WTC11 (cell line): ENCODE measurements around the gene STAT2. TPM values are rescaled to one million over a fixed set of nuclear protein-coding genes. Genes with fewer than 3 reads are reported as not detected.

Experiments used
- ATAC-seq: fragments of 200-7000 bp; cut with Tn5 transposase; 2 replicates; pipeline ENCODE4 v1.10.0; 2021; ENCODE audit warnings: mild to moderate bottlenecking, moderate library complexity
- CTCF ChIA-PET: fragments of 300-600 bp; sonication (Branson Sonifier 250); formaldehyde crosslinking; loops from one replicate; lab custom pipeline; 2021; ENCODE audit warnings: antibody characterized with exemption; lab: Charles Lee
- POLR2A ChIA-PET: fragments of 350-600 bp; sonication (Branson Sonifier 250); formaldehyde crosslinking; loops from one replicate; lab custom pipeline; 2021; ENCODE audit warnings: antibody characterized with exemption; lab: Charles Lee
- DNase-seq: peaks from one replicate; pipeline ENCODE4 v3.0.0; 2021; ENCODE audit warnings: low spot score
- H3K27ac Mint-ChIP-seq: 2 replicates; pipeline ENCODE4 v1.8.0; 2021; ENCODE audit warnings: mixed read lengths
- H3K27me3 Mint-ChIP-seq: 2 replicates; pipeline ENCODE4 v1.8.0; 2021; ENCODE audit warnings: low read depth, mild to moderate bottlenecking, moderate library complexity, mixed read lengths
- H3K36me3 Mint-ChIP-seq: 2 replicates; pipeline ENCODE4 v1.8.0; 2021; ENCODE audit warnings: mixed read lengths
- H3K4me1 Mint-ChIP-seq: 2 replicates; pipeline ENCODE4 v1.8.0; 2022; ENCODE audit warnings: mixed read lengths
- H3K4me3 Mint-ChIP-seq: 2 replicates; pipeline ENCODE4 v1.8.0; 2021; ENCODE audit warnings: mild to moderate bottlenecking, moderate library complexity, mixed read lengths
- H3K9me3 Mint-ChIP-seq: 2 replicates; pipeline ENCODE4 v1.8.0; 2021; ENCODE audit warnings: mixed read lengths
- ARID4B ChIP-seq: sonication (generic); formaldehyde crosslinking; IDR thresholded peaks from 2 replicates; pipeline ENCODE4 v1.8.0; 2023; ENCODE audit warnings: missing genetic modification reagents, mild to moderate bottlenecking, borderline replicate concordance
- ATF1 ChIP-seq: sonication (generic); formaldehyde crosslinking; IDR thresholded peaks from 2 replicates; pipeline ENCODE4 v1.8.1; 2023; ENCODE audit warnings: mild to moderate bottlenecking, moderate library complexity, missing genetic modification reagents
- ELF4 ChIP-seq: sonication (generic); formaldehyde crosslinking; IDR thresholded peaks from 2 replicates; pipeline ENCODE4 v1.8.1; 2022; ENCODE audit warnings: low read depth, mild to moderate bottlenecking, moderate library complexity, missing genetic modification reagents
- ERG ChIP-seq: fragments of 250-450 bp; sonication (Bioruptor Pico); IDR thresholded peaks from 2 replicates; pipeline ENCODE4 v1.8.0; 2021; ENCODE audit warnings: mild to moderate bottlenecking
- FOXK1 ChIP-seq: sonication (generic); formaldehyde crosslinking; IDR thresholded peaks from 2 replicates; pipeline ENCODE4 v1.8.0; 2022; ENCODE audit warnings: mild to moderate bottlenecking, moderate library complexity, missing genetic modification reagents
- JUN ChIP-seq: sonication (generic); formaldehyde crosslinking; IDR thresholded peaks from 2 replicates; pipeline ENCODE4 v1.8.0; 2023; ENCODE audit warnings: mild to moderate bottlenecking, missing genetic modification reagents
- MXD4 ChIP-seq: fragments of 250-450 bp; sonication (Bioruptor Pico); IDR thresholded peaks from 2 replicates; pipeline ENCODE4 v1.8.0; 2021; ENCODE audit warnings: mild to moderate bottlenecking, moderate library complexity, borderline replicate concordance
- PRDM15 ChIP-seq: sonication (generic); formaldehyde crosslinking; IDR thresholded peaks from 2 replicates; pipeline ENCODE4 v1.8.0; 2022; ENCODE audit warnings: missing genetic modification reagents
- SP1 ChIP-seq: sonication (generic); formaldehyde crosslinking; conservative IDR thresholded peaks from 2 replicates; pipeline ENCODE4 v1.8.1; 2022; ENCODE audit warnings: missing genetic modification reagents
- TP53 ChIP-seq: sonication (generic); formaldehyde crosslinking; IDR thresholded peaks from 2 replicates; pipeline ENCODE4 v1.8.1; 2023; ENCODE audit warnings: mild to moderate bottlenecking, missing genetic modification reagents
- ZNF121 ChIP-seq: sonication (generic); formaldehyde crosslinking; IDR thresholded peaks from 2 replicates; pipeline ENCODE4 v1.8.0; 2023; ENCODE audit warnings: missing genetic modification reagents
- ZNF138 ChIP-seq: sonication (generic); formaldehyde crosslinking; conservative IDR thresholded peaks from 2 replicates; pipeline ENCODE4 v1.8.1; 2022; ENCODE audit warnings: mild to moderate bottlenecking, moderate library complexity, missing genetic modification reagents
- ZNF317 ChIP-seq: sonication (generic); formaldehyde crosslinking; IDR thresholded peaks from 2 replicates; pipeline ENCODE4 v1.8.1; 2023; ENCODE audit warnings: low read depth, mild to moderate bottlenecking, moderate library complexity, missing genetic modification reagents, borderline replicate concordance
- ZNF396 ChIP-seq: fragments of 250-450 bp; sonication (Bioruptor Pico); IDR thresholded peaks from 2 replicates; pipeline ENCODE4 v1.8.0; 2021; ENCODE audit warnings: mild to moderate bottlenecking, moderate library complexity, borderline replicate concordance
- ZNF425 ChIP-seq: fragments of 250-450 bp; sonication (Bioruptor Pico); conservative IDR thresholded peaks from 2 replicates; pipeline ENCODE4 v1.9.0; 2021; ENCODE audit warnings: mild to moderate bottlenecking
- ZNF512 ChIP-seq: sonication (generic); formaldehyde crosslinking; IDR thresholded peaks from 2 replicates; pipeline ENCODE4 v1.8.1; 2022; ENCODE audit warnings: missing genetic modification reagents, borderline replicate concordance
- total RNA-seq: library from RNA; stranded (reverse); gene quantifications from 3 replicates; pipeline ENCODE4 v1.2.3, GENCODE V29; 2021

The STAT2 gene
- total RNA-seq, 1 experiment from 2014 or later = 54.5 TPM

GRCh38 chr12:56350662-56351061 is 9.2 kb downstream of the STAT2 start:
- CTCF ChIA-PET = no interaction called here
- H3K27me3 Mint-ChIP-seq = no peaks in the 10 kb centered on the region; the same call in 1 of the 2 replicates
- H3K4me3 Mint-ChIP-seq = no peak overlapping the region
- POLR2A ChIA-PET = no interaction called here
- H3K9me3 Mint-ChIP-seq = no peaks in the 10 kb centered on the region
- ATAC-seq (no peak), DNase-seq (no peak)
- no peak overlapping the region for H3K27ac Mint-ChIP-seq
- H3K4me1 Mint-ChIP-seq = no peaks in the 10 kb centered on the region
- H3K36me3 Mint-ChIP-seq = peaks cover 53% of the 10 kb centered on the region
- no peak for TF ChIP-seq FOXK1
- TF ChIP-seq ELF4 (CRISPR knock-in tag) = no peak
- no peak for TF ChIP-seq ZNF121
- no peak for TF ChIP-seq TP53 (CRISPR knock-in tag)
- TF ChIP-seq ARID4B (CRISPR knock-in tag) = no peak
- TF ChIP-seq PRDM15 = no peak
- TF ChIP-seq ZNF138 (CRISPR knock-in tag) = no peak
- TF ChIP-seq SP1 = no peak
- TF ChIP-seq ZNF425 (CRISPR knock-in tag) = no peak
- TF ChIP-seq ZNF512 (CRISPR knock-in tag) = no peak
- no peak for TF ChIP-seq ZNF317 (CRISPR knock-in tag)
- no peak for TF ChIP-seq ZNF396 (CRISPR knock-in tag)
- TF ChIP-seq ATF1 = no peak
- no peak for TF ChIP-seq MXD4 (CRISPR knock-in tag)
- no peak for TF ChIP-seq JUN (CRISPR knock-in tag)
- TF ChIP-seq ERG = no peak
- TF ChIP-seq, all 79 proteins: peak for 0
